Natural killer cell (primary cell): ENCODE measurements around the gene CLINT1. TPM values are rescaled to one million over a fixed set of nuclear protein-coding genes. Genes with fewer than 3 reads are reported as not detected.

Source experiments
- ATAC-seq, 3 donors: fragments of 150-1000 bp in 2 of 3; fragments of 200-7000 bp in 1 of 3; cut with Tn5 transposase; 1 replicate in 1 of 3; 2 replicates in 2 of 3; pipeline ENCODE4 v1.10.0; 2021; ENCODE audit warnings: mild to moderate bottlenecking in 2 of 3, moderate library complexity in 2 of 3
- DNase-seq, 2 donors: peaks; one replicate each; pipeline versions ENCODE4 v3.0.0 to v3.0.0-alpha.2; 2013 to 2021; ENCODE audit warnings: mixed read lengths in 1 of 2
- H3K27ac ChIP-seq: one replicate; pipeline ENCODE4 v1.5.1; 2013; ENCODE audit warnings: mild to moderate bottlenecking, low read length
- H3K27me3 ChIP-seq: one replicate; pipeline ENCODE4 v1.6.1; 2013; ENCODE audit warnings: low read length; ENCODE audit not compliant: control insufficient read depth, insufficient read depth
- H3K36me3 ChIP-seq: one replicate; pipeline ENCODE4 v1.6.1; 2013; ENCODE audit warnings: low read length; ENCODE audit not compliant: control insufficient read depth, insufficient read depth
- H3K4me1 ChIP-seq: one replicate; pipeline ENCODE4 v1.6.1; 2013; ENCODE audit warnings: low read length; ENCODE audit not compliant: control insufficient read depth, insufficient read depth
- H3K4me3 ChIP-seq: one replicate; pipeline ENCODE4 v1.5.1; 2013; ENCODE audit warnings: low read length
- H3K9me3 ChIP-seq: one replicate; pipeline ENCODE4 v1.6.1; 2013; ENCODE audit warnings: low read length; ENCODE audit not compliant: control insufficient read depth, insufficient read depth
- H3K27ac Mint-ChIP-seq, 2 donors: one replicate each; pipeline ENCODE4 v1.8.0; 2022; ENCODE audit warnings: mild to moderate bottlenecking in 2 of 2, mixed read lengths in 2 of 2, moderate library complexity in 1 of 2
- H3K27me3 Mint-ChIP-seq, 2 donors: one replicate each; pipeline ENCODE4 v1.8.0; 2022; ENCODE audit warnings: low read depth in 2 of 2, mixed read lengths in 2 of 2
- H3K36me3 Mint-ChIP-seq: one replicate; pipeline ENCODE4 v1.8.0; 2022; ENCODE audit warnings: mixed read lengths
- H3K4me1 Mint-ChIP-seq, 2 donors: one replicate each; pipeline ENCODE4 v1.8.0; 2022; ENCODE audit warnings: mixed read lengths in 2 of 2
- H3K4me3 Mint-ChIP-seq: one replicate; pipeline ENCODE4 v1.8.0; 2022; ENCODE audit warnings: mild to moderate bottlenecking, moderate library complexity, mixed read lengths
- H3K9me3 Mint-ChIP-seq, 2 donors: one replicate each; pipeline ENCODE4 v1.8.0; 2022; ENCODE audit warnings: mixed read lengths in 2 of 2
- WGBS: methylation state at CpG from one replicate; pipeline ENCODE4 v1.1.7; 2013; ENCODE audit warnings: missing lambda C conversion rate; ENCODE audit not compliant: insufficient coverage; 5-methylcytosine and 5-hydroxymethylcytosine counted together
- intact Hi-C: fragments of 100-400 bp; cut with micrococcal nuclease; formaldehyde crosslinking; loops from one replicate; pipeline ENCODE4 v1.14.2; 2022
- total RNA-seq, 4 donors: library from RNA; stranded (reverse); fragments of 120-200 nt in 1 of 4; gene quantifications; one replicate each; pipeline versions ENCODE4 v1.2.3 to v1.2.4, GENCODE V29; 2013 to 2022
- TF ChIP-seq, protein P1 (sequence below): fragments of 200-600 bp; IDR thresholded peaks from one replicate; pipeline ENCODE4 v1.8.0; 2022; ENCODE audit warnings: antibody characterized with exemption

The CLINT1 gene
- total RNA-seq, 3 donors from 2014 or later (not counting 1 experiment from before 2014, with no cell fraction given), result 111 to 156 (median 132) TPM

- Histone ChIP-seq H3K27ac (no peak overlapping the region), H3K27me3 (no peaks in the 10 kb centered on the region), H3K4me1 (no peaks in the 10 kb centered on the region), H3K4me3 (no peak overlapping the region), H3K36me3 (no peaks in the 10 kb centered on the region), H3K9me3 (no peaks in the 10 kb centered on the region)
- Mint-ChIP-seq H3K4me1 (no peaks in the 10 kb centered on the region), H3K27ac (no peak overlapping the region), H3K36me3 (no peaks in the 10 kb centered on the region), H3K9me3 (no peaks in the 10 kb centered on the region), H3K27me3 (peaks cover 0 to 4% of the 10 kb centered on the region in 2 donors), H3K4me3 (no peak overlapping the region)
- TF ChIP-seq, protein P1, sequence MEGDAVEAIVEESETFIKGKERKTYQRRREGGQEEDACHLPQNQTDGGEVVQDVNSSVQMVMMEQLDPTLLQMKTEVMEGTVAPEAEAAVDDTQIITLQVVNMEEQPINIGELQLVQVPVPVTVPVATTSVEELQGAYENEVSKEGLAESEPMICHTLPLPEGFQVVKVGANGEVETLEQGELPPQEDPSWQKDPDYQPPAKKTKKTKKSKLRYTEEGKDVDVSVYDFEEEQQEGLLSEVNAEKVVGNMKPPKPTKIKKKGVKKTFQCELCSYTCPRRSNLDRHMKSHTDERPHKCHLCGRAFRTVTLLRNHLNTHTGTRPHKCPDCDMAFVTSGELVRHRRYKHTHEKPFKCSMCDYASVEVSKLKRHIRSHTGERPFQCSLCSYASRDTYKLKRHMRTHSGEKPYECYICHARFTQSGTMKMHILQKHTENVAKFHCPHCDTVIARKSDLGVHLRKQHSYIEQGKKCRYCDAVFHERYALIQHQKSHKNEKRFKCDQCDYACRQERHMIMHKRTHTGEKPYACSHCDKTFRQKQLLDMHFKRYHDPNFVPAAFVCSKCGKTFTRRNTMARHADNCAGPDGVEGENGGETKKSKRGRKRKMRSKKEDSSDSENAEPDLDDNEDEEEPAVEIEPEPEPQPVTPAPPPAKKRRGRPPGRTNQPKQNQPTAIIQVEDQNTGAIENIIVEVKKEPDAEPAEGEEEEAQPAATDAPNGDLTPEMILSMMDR, result no peak
- DNase-seq (no peak), ATAC-seq (no peak)
- intact Hi-C loops, result no loop called here
- WGBS, result 73% methylated on average over 6 of the region's 9 CpGs
Measured at GRCh38 chr5:157902449-157903116, 43.6 kb upstream of the CLINT1 start.

- H3K27me3 ChIP-seq, result no peaks in the 10 kb centered on the region
- no peaks in the 10 kb centered on the region for H3K4me1 Mint-ChIP-seq
- H3K9me3 ChIP-seq, result no peaks in the 10 kb centered on the region
- peaks cover 0 to 4% of the 10 kb centered on the region in 2 donors for H3K27me3 Mint-ChIP-seq
- no peaks in the 10 kb centered on the region for H3K9me3 Mint-ChIP-seq
- intact Hi-C loops, result no loop called here
- no peaks in the 10 kb centered on the region for H3K36me3 ChIP-seq
- DNase-seq (no peak), ATAC-seq (no peak)
- no peak overlapping the region for H3K27ac ChIP-seq
- TF ChIP-seq, protein P1, result no peak
- no peak overlapping the region for H3K4me3 ChIP-seq
- H3K4me3 Mint-ChIP-seq, result no peak overlapping the region
- WGBS, result 61% methylated on average over 4 of the region's 4 CpGs
- no peak overlapping the region for H3K27ac Mint-ChIP-seq
- H3K4me1 ChIP-seq, result no peaks in the 10 kb centered on the region
- H3K36me3 Mint-ChIP-seq, result no peaks in the 10 kb centered on the region
Measured at GRCh38 chr5:157900644-157901043, 41.7 kb upstream of the CLINT1 start.

- peaks cover 8% of the 10 kb centered on the region for H3K4me1 ChIP-seq
- intact Hi-C loops, result no loop called here
- WGBS, result 89% methylated on average over 2 of the region's 4 CpGs
- H3K36me3 Mint-ChIP-seq, result no peaks in the 10 kb centered on the region
- DNase-seq (no peak), ATAC-seq (no peak)
- no peak overlapping the region for H3K4me3 Mint-ChIP-seq
- H3K27me3 ChIP-seq, result no peaks in the 10 kb centered on the region
- no peak overlapping the region for H3K4me3 ChIP-seq
- no peaks in the 10 kb centered on the region for H3K36me3 ChIP-seq
- no peaks in the 10 kb centered on the region for H3K9me3 ChIP-seq
- TF ChIP-seq, protein P1, result no peak
- H3K4me1 Mint-ChIP-seq, result peaks cover 0 to 10% of the 10 kb centered on the region in 2 donors
- no peaks in the 10 kb centered on the region for H3K27me3 Mint-ChIP-seq
- H3K9me3 Mint-ChIP-seq, result no peaks in the 10 kb centered on the region
- no peak overlapping the region for H3K27ac Mint-ChIP-seq
- H3K27ac ChIP-seq, result no peak overlapping the region
Measured at GRCh38 chr5:157893611-157894010, 34.7 kb upstream of the CLINT1 start.

- Mint-ChIP-seq H3K4me1 (peaks cover 0 to 10% of the 10 kb centered on the region in 2 donors), H3K4me3 (no peak overlapping the region), H3K27me3 (no peaks in the 10 kb centered on the region), H3K9me3 (no peaks in the 10 kb centered on the region), H3K36me3 (no peaks in the 10 kb centered on the region), H3K27ac (no peak overlapping the region)
- TF ChIP-seq, protein P1, result no peak
- Histone ChIP-seq H3K4me3 (no peak overlapping the region), H3K4me1 (peaks cover 8% of the 10 kb centered on the region), H3K9me3 (no peaks in the 10 kb centered on the region), H3K36me3 (no peaks in the 10 kb centered on the region), H3K27me3 (no peaks in the 10 kb centered on the region), H3K27ac (no peak overlapping the region)
- WGBS, result 64% methylated on average over 4 of the region's 4 CpGs
- intact Hi-C loops, result no loop called here
- DNase-seq, result no peak
- ATAC-seq, result no peak
Measured at GRCh38 chr5:157892974-157893373, 34.0 kb upstream of the CLINT1 start.
